NCI-H146 treated with DMSO at 0.1 percent for 48 hours (cell line): ENCODE measurements around the gene PNPT1.
"Not testable (repeated sequence)": the region's sequence is repeated elsewhere in the genome, so short reads cannot be mapped to it uniquely, and the experiment has no call there.

Experiments used
- DNase-seq: peaks from one replicate; lab custom pipeline; 2025; ENCODE audit not compliant: unreplicated experiment; lab: John Stamatoyannopoulos, UW

Gene PNPT1

DNA sequence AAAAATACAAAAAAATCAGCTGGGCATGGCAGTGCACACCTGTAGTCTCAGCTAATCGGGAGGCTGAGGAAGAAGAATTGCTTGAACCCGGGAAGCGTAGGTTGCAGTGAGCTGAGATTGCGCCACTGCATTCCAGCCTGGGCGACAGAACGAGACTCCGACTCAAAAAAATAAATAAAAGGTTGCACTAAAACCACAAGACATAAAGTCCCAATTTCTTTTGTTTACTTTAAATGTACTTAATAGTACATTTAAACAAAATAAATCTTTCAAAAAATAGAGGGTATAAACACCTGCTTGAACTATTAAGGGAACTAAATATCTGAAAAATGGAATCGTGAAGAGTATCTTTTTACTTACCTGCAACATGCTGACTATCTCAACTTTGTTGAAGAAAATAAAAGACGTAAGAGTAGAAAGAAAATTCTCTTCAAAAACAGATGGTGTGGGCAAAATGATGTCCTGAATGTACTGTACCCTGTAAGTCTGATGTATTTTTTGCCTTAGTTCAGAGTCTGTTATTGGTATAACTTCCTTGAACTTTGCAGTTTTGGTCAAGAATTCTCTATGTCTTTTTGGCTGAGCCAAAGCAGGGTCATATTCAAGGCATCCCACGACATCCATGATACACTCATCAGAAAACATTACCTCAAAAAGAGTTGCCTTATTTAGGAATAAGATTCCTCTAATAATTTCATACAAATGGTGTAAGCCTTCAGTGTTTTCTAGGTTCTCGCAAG, 95.4 kb downstream of the PNPT1 start:
- no peak for DNase-seq

DNA sequence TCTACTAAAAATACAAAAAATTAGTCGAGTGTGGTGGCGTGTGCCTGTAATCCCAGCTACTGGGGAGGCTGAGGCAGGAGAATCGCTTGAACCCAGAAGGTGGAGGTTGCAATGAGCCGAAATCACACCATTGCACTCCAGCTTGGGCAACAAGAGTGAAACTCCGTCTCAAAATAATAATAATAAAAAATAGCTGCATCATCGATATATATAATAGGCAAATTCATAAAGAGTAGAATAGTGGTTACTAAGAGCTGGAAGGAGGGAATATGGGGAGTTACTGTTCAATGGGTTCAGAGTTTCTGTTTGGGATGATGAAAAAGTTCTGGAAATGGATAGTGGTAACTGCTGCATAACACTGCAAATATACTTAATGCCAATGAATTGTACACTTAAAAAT, 96.8 kb downstream of the PNPT1 start:
- not testable (repeated sequence) for DNase-seq

DNA sequence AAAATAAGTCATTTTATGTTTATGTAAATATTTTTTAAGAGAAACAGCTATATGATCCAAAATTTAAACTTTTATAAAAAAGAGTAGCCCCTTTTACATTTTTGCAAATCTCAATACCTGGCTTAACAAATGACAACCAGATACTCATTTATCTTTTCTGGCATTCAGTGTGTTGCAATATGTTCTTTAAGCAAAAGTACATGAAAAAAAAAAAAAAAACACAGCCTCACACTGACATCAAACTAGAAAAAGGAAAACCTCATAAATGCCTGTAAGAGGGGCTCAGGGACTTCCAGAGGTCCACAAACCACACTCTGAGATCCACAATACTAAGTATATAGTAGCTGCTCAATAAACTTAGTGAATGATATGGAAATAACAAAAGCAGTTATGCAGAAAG, 98.1 kb downstream of the PNPT1 start:
- DNase-seq = no peak

DNA sequence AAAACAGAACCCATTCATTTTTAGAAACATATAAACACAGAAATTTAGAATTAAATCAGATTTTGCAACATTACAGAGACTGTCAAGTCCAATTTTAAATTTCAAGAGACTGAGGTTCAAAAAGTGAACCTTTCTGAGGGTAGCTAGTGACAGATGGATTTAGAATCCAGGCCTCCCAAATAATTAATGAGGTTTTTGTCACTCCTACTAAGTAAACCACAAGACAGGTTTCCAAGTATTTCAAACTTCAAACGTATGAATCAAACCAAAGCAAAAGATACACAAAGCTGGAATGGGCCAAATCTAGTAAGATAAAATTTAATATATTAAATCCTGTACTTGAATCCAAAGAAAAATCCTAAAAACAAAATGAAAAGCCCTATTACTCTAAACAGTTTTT, 101.5 kb downstream of the PNPT1 start:
- no peak for DNase-seq

DNA sequence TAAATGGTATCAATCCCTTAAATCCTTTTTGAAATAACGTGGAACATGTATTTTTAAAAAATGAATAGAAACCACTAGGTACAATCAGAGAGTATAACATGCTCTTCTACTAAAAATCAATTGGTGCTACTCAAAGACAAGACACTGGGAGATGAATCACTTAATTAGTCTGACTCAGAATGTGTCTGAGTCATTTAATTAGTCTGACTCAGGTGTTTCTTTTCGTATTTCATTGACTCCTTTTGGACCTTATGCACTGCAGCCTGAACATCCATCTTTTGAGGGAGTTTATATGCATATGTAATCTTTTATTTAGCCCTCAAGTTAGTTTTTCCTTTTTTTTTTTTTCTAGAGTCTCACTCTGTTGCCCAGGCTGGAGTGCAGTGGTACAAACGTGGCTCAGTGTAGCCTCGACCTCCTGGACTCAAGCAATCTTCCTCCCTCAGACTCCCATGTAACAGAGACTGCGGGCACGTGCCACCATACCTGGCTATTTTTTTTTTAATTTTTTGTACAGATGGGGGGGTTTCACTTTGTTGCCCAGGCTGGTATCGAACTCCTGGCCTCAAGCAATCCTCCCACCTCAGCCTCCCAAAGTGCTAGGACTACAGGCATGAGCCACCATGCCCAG, 102.7 kb downstream of the PNPT1 start:
- no peak for DNase-seq

DNA sequence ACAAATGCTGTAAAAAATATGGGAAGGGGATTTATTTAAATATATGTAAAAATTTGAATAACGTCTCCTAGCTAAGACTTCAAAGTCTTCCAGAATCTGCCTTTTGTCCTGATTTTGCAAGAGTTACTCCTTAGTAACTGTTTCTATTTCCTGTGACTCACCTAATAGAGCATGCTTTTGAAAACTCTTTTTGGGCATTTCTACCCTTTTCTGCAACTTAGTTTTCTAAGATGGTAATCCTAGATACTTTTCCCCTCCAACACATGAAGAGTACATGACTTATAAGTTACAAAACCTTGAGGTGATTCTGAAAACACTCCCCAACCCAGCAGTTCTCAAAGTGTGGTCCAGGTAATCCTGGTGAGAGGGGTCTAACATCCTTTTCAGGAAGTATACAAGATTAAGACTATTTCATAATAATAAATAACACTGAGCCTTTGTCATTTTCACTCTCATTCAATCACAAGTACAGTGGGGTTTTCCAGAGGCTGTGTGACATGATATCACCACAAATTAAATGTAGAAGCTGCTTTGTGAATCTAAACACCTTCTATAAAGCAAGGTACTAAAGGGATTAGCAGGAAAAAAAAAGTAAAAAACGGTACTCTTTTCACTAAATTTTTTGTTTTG, 108.1 kb downstream of the PNPT1 start:
- no peak for DNase-seq
